HG02884 (cell line): Measurements from ENCODE around the gene CFB.

Source experiments
- ATAC-seq: cut with Tn5 transposase; IDR thresholded peaks from one replicate; pipeline ENCODE4 v1.9.1; 2021; ENCODE audit warnings: mild to moderate bottlenecking, moderate library complexity; ENCODE audit not compliant: unreplicated experiment

The CFB gene

GRCh38 chr6:31948306-31948705, 2.4 kb downstream of the CFB start:
- ATAC-seq, result no peak

GRCh38 chr6:31948753-31949413, 3.0 kb downstream of the CFB start:
- no peak for ATAC-seq

GRCh38 chr6:31949926-31950548, 4.1 kb downstream of the CFB start:
- no peak for ATAC-seq

- no peak for ATAC-seq
These were observed 6.4 kb downstream of the CFB start for GRCh38 chr6:31952140-31952805.

GRCh38 chr6:31952890-31953289, 7.0 kb downstream of the CFB start:
- ATAC-seq, result no peak

- ATAC-seq, result no peak
These were observed 8.6 kb downstream of the CFB start for GRCh38 chr6:31954511-31954910.

- no peak for ATAC-seq
These were observed 10.9 kb downstream of the CFB start for GRCh38 chr6:31956796-31957195.

- ATAC-seq, result no peak
These were observed 12.5 kb downstream of the CFB start for GRCh38 chr6:31958412-31958740.

- peak; percentile 98 for ATAC-seq
These were observed 13.1 kb downstream of the CFB start, which contains the start of the genes NELFE and SKIC2 for GRCh38 chr6:31958741-31959739. TSS of gene NELFE (minus strand) at chr6:31958971. CDS start at chr6:31958446, 525 bp downstream. TSS of gene SKIC2 (plus strand) at chr6:31959175. CDS start at chr6:31959193, 18 bp downstream.

GRCh38 chr6:31961616-31962015, 15.7 kb downstream of the CFB start:
- no peak for ATAC-seq

GRCh38 chr6:31963921-31964320, 18.0 kb downstream of the CFB start:
- ATAC-seq, result no peak

- no peak for ATAC-seq
These were observed 19.8 kb downstream of the CFB start for GRCh38 chr6:31965700-31966099.

GRCh38 chr6:31966506-31966905, 20.6 kb downstream of the CFB start:
- ATAC-seq, result no peak

GRCh38 chr6:31966997-31967925, 21.4 kb downstream of the CFB start:
- ATAC-seq, result no peak

GRCh38 chr6:31967926-31968320, 22.0 kb downstream of the CFB start:
- no peak for ATAC-seq

GRCh38 chr6:31968326-31968725, 22.4 kb downstream of the CFB start:
- ATAC-seq, result no peak

- no peak for ATAC-seq
These were observed 23.2 kb downstream of the CFB start for GRCh38 chr6:31968791-31969711.

- ATAC-seq, result no peak
These were observed 24.1 kb downstream of the CFB start for GRCh38 chr6:31969712-31970603.
